ENCODE measurements around the gene PROK2. TPM values are rescaled to one million over a fixed set of nuclear protein-coding genes. Genes with fewer than 3 reads are reported as not detected.
A peak's percentile ranks its signal among the peaks of the same experiment; 100 is the strongest.

The PROK2 gene
- total RNA-seq, 1 donor from 2014 or later: 2.1 TPM

DNA sequence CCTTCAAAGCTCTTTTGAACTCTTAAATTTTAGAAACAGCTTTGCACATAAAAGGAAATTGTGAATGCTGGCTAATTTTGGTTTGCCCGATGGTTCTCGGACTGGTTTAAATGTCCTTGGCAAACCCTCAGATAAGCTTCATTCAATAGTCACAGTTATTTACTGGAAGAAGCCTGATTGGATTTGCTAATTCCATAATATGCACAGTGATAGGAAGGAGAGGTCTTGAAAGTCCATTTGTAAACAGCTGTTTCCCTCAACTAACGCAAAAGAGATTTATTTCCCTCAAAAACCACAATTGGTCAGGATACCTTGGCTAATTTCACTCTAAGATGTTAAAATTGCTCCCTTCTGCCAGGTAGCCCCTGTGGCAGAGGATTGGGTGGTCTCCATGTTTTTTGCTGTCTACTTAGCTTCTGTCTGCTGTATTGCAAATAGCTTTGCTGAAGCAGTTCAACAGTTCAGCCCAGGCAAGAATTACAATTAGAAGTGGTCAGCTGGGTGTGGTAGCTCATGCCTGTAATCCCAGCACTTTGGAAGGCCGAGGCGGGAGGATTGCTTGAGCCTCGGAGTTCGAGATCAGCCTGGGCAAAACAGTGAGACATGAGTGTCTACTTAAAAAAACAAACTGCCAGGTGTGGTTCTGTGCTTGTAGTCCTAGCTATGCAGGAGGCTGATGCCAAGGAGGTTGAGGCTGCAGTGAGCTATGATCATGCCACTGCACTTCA, 30.6 kb upstream of the PROK2 start:
- Histone ChIP-seq H4K20me1 (ENCODE audit: low read depth) (no peaks in the 10 kb centered on the region), H3K27ac (no peak overlapping the region), H3K4me1 (peaks cover 30% of the 10 kb centered on the region), H3K4me3 (no peak overlapping the region), H3K4me2 (peak overlapping the region; percentile 31), H3K9me3 (ENCODE audit: low read depth) (no peaks in the 10 kb centered on the region), H2AFZ (replicated peaks) (no peak overlapping the region), H3F3A (ENCODE audit: low read depth) (peaks cover 25% of the 10 kb centered on the region), H3K9ac (no peak overlapping the region), H3K36me3 (no peaks in the 10 kb centered on the region), H3K27me3 (no peaks in the 10 kb centered on the region), H3K79me2 (ENCODE audit: low read depth) (no peaks in the 10 kb centered on the region)
- Mint-ChIP-seq H3K27me3 (ENCODE audit: insufficient read depth, low read depth) (peaks cover 3% of the 10 kb centered on the region), H3K9me3 (no peaks in the 10 kb centered on the region), H3K27ac (no peak overlapping the region), H3K4me3 (no peak overlapping the region), H3K36me3 (no peaks in the 10 kb centered on the region), H3K4me1 (peaks cover 24% of the 10 kb centered on the region)
- TF ChIP-seq EZH2phosphoT487 (IDR thresholded peaks at IDR 0.05): no peak
- TF ChIP-seq EZH2 (IDR thresholded peaks at IDR 0.05): no peak
- TF ChIP-seq, protein P1, sequence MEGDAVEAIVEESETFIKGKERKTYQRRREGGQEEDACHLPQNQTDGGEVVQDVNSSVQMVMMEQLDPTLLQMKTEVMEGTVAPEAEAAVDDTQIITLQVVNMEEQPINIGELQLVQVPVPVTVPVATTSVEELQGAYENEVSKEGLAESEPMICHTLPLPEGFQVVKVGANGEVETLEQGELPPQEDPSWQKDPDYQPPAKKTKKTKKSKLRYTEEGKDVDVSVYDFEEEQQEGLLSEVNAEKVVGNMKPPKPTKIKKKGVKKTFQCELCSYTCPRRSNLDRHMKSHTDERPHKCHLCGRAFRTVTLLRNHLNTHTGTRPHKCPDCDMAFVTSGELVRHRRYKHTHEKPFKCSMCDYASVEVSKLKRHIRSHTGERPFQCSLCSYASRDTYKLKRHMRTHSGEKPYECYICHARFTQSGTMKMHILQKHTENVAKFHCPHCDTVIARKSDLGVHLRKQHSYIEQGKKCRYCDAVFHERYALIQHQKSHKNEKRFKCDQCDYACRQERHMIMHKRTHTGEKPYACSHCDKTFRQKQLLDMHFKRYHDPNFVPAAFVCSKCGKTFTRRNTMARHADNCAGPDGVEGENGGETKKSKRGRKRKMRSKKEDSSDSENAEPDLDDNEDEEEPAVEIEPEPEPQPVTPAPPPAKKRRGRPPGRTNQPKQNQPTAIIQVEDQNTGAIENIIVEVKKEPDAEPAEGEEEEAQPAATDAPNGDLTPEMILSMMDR (IDR thresholded peaks at IDR 0.05): no peak
- peak; percentile 35 for DNase-seq (ENCODE audit: low spot score)

DNA sequence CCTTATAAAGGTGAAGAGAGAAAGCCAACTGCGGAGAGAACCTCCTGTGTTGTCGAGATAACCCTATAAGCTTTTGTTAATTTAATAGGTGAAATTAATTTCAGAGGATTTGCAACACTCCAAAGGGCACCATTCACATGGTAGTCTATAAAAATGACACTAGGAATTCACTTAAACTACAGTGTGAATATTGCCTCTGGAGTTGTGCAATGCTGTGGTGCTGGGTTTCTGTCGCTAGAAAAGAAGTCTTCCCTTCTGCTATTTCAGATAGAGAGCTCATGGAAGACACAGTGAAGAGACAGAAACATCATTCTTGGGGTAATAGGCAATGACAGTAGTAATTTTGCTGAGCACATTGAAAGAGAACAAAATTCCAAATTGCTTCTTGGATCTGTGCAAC, 28.8 kb upstream of the PROK2 start:
- H3K4me3 Mint-ChIP-seq: no peak overlapping the region
- no peaks in the 10 kb centered on the region for H3K9me3 ChIP-seq (ENCODE audit: low read depth)
- H3K27ac ChIP-seq: no peak overlapping the region
- H3K9me3 Mint-ChIP-seq: no peaks in the 10 kb centered on the region
- H3F3A ChIP-seq (ENCODE audit: low read depth): peaks cover 25% of the 10 kb centered on the region
- H3K27me3 ChIP-seq: no peaks in the 10 kb centered on the region
- peaks cover 3% of the 10 kb centered on the region for H3K27me3 Mint-ChIP-seq (ENCODE audit: insufficient read depth, low read depth)
- H4K20me1 ChIP-seq (ENCODE audit: low read depth): no peaks in the 10 kb centered on the region
- H3K27ac Mint-ChIP-seq: no peak overlapping the region
- no peak for DNase-seq (ENCODE audit: low spot score)
- peaks cover 30% of the 10 kb centered on the region for H3K4me1 ChIP-seq
- H3K4me1 Mint-ChIP-seq: peaks cover 24% of the 10 kb centered on the region
- H3K36me3 Mint-ChIP-seq: no peaks in the 10 kb centered on the region
- H3K79me2 ChIP-seq (ENCODE audit: low read depth): no peaks in the 10 kb centered on the region
- H3K4me3 ChIP-seq: no peak overlapping the region
- H3K4me2 ChIP-seq: no peak overlapping the region
- no peak overlapping the region for H2AFZ ChIP-seq (replicated peaks)
- no peak for TF ChIP-seq EZH2 (IDR thresholded peaks at IDR 0.05)
- TF ChIP-seq, protein P1 (IDR thresholded peaks at IDR 0.05): no peak
- TF ChIP-seq EZH2phosphoT487 (IDR thresholded peaks at IDR 0.05): no peak
- H3K9ac ChIP-seq: no peak overlapping the region
- H3K36me3 ChIP-seq: no peaks in the 10 kb centered on the region

DNA sequence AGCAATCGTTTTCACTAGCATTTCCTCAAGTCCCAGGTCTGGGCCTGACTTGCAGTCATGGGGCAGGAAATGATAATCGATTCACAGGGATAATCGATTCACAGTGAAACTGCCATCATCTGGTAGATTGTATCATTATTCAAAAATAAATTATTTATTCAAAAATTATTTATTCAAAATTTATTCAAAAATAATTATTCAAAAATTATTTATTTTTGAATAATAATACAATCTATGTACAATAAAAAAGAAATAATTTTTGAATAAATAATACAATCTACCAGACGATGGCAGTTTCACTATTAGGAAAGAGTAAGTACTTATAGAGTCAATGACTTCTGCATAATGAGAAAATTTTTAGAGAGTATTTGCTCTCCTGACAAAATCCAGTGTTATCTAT, 28.1 kb upstream of the PROK2 start:
- H3K27ac Mint-ChIP-seq: no peak overlapping the region
- no peak overlapping the region for H3K4me2 ChIP-seq
- TF ChIP-seq, protein P1 (IDR thresholded peaks at IDR 0.05): no peak
- TF ChIP-seq EZH2 (IDR thresholded peaks at IDR 0.05): no peak
- TF ChIP-seq EZH2phosphoT487 (IDR thresholded peaks at IDR 0.05): no peak
- no peak overlapping the region for H2AFZ ChIP-seq (replicated peaks)
- peaks cover 30% of the 10 kb centered on the region for H3K4me1 ChIP-seq
- H4K20me1 ChIP-seq (ENCODE audit: low read depth): no peaks in the 10 kb centered on the region
- H3K4me3 Mint-ChIP-seq: no peak overlapping the region
- H3K4me3 ChIP-seq: no peak overlapping the region
- no peaks in the 10 kb centered on the region for H3K9me3 ChIP-seq (ENCODE audit: low read depth)
- H3K27ac ChIP-seq: no peak overlapping the region
- peaks cover 3% of the 10 kb centered on the region for H3K27me3 Mint-ChIP-seq (ENCODE audit: insufficient read depth, low read depth)
- no peaks in the 10 kb centered on the region for H3K36me3 ChIP-seq
- H3K27me3 ChIP-seq: no peaks in the 10 kb centered on the region
- no peaks in the 10 kb centered on the region for H3K36me3 Mint-ChIP-seq
- H3K9me3 Mint-ChIP-seq: no peaks in the 10 kb centered on the region
- H3K4me1 Mint-ChIP-seq: peaks cover 24% of the 10 kb centered on the region
- H3K9ac ChIP-seq: no peak overlapping the region
- peaks cover 25% of the 10 kb centered on the region for H3F3A ChIP-seq (ENCODE audit: low read depth)
- no peaks in the 10 kb centered on the region for H3K79me2 ChIP-seq (ENCODE audit: low read depth)
- no peak for DNase-seq (ENCODE audit: low spot score)
